SK-N-SH (cell line): ENCODE data around the gene ZNF71. TPM values are rescaled to one million over a fixed set of nuclear protein-coding genes. Genes with fewer than 3 reads are reported as not detected.

Experiments used
- CTCF ChIA-PET: fragments of 300-600, 350-600 bp; formaldehyde crosslinking; extraction: SDS; loops from one replicate; lab custom pipeline; 2021; lab: Yijun Ruan, JAX
- POLR2A ChIA-PET: fragments of 350-600 bp; sonication (Branson Sonifier 250); formaldehyde crosslinking; extraction: SDS; loops from one replicate; lab custom pipeline; 2020; ENCODE audit warnings: antibody characterized with exemption, inconsistent platforms; lab: Yijun Ruan, JAX
- DNase-seq: peaks from one replicate; pipeline ENCODE4 v3.0.0; 2012
- H2AFZ ChIP-seq: fragments of 200-600 bp; sonication (generic); 2 replicates; pipeline ENCODE4 v1.8.1; 2016; ENCODE audit warnings: antibody characterized with exemption, mild to moderate bottlenecking, low read depth
- H3F3A ChIP-seq: fragments of 200-600 bp; sonication (generic); replicated peaks from 2 replicates; pipeline ENCODE3; 2016; ENCODE audit warnings: antibody characterized with exemption, mild to moderate bottlenecking; ENCODE audit not compliant: insufficient read depth
- H3K27ac ChIP-seq, 2 experiments: fragments of 200-500 bp in 1 of 2; fragments of 200-600 bp in 1 of 2; sonication (Bioruptor generic) in 1 of 2; sonication (generic), shearing (Covaris generic) in 1 of 2; 2 replicates each; pipeline versions ENCODE4 v1.5.1 to v1.6.1; 2014 to 2016; ENCODE audit warnings: low read depth in 2 of 2, inconsistent platforms in 1 of 2, low read length in 1 of 2, mild to moderate bottlenecking in 1 of 2, mixed read lengths in 1 of 2
- H3K27me3 ChIP-seq: fragments of 200-600 bp; sonication (generic), shearing (Covaris generic); 2 replicates; pipeline ENCODE4 v1.6.1; 2016; ENCODE audit warnings: mixed run types; ENCODE audit not compliant: insufficient read depth
- H3K36me3 ChIP-seq, 2 experiments: fragments of 200-500 bp in 1 of 2; fragments of 200-600 bp in 1 of 2; sonication (Bioruptor generic) in 1 of 2; sonication (generic) in 1 of 2; replicated peaks in 1 of 2; 2 replicates each; pipeline versions ENCODE3 to v1.5.1; 2014 to 2016; ENCODE audit warnings: low read length in 1 of 2, mild to moderate bottlenecking in 1 of 2; ENCODE audit not compliant: insufficient read depth in 2 of 2, control insufficient read depth in 1 of 2
- H3K4me1 ChIP-seq, 2 experiments: fragments of 200-500 bp in 1 of 2; fragments of 200-600 bp in 1 of 2; sonication (Bioruptor generic) in 1 of 2; sonication (generic), shearing (Covaris generic) in 1 of 2; 2 replicates each; pipeline versions ENCODE4 v1.5.1 to v1.6.1; 2014 to 2016; ENCODE audit warnings: low read depth in 1 of 2, low read length in 1 of 2, mixed run types in 1 of 2; ENCODE audit not compliant: insufficient read depth in 2 of 2, control insufficient read depth in 1 of 2
- H3K4me2 ChIP-seq: fragments of 200-600 bp; sonication (generic), shearing (Covaris generic); 2 replicates; pipeline ENCODE4 v1.6.1; 2017; ENCODE audit warnings: mixed run types
- H3K4me3 ChIP-seq, 2 experiments: fragments of 200-500 bp in 1 of 2; fragments of 200-600 bp in 1 of 2; sonication (Bioruptor generic) in 1 of 2; sonication (generic), shearing (Covaris generic) in 1 of 2; 2 replicates each; pipeline versions ENCODE4 v1.5.1 to v1.8.1; 2014 to 2016; ENCODE audit warnings: low read depth in 2 of 2, inconsistent platforms in 1 of 2, low read length in 1 of 2, mild to moderate bottlenecking in 1 of 2, mixed read lengths in 1 of 2, moderate library complexity in 1 of 2
- H3K79me2 ChIP-seq: fragments of 200-600 bp; sonication (generic); 2 replicates; pipeline ENCODE4 v1.8.1; 2017; ENCODE audit warnings: mild to moderate bottlenecking; ENCODE audit not compliant: insufficient read depth
- H3K9ac ChIP-seq: fragments of 200-600 bp; sonication (generic); 2 replicates; pipeline ENCODE4 v1.6.1; 2017; ENCODE audit warnings: mixed run types
- H3K9me2 ChIP-seq: fragments of 200-600 bp; sonication (generic); 2 replicates; pipeline ENCODE4 v1.6.1; 2017; ENCODE audit warnings: mixed run types
- H3K9me3 ChIP-seq: fragments of 200-600 bp; sonication (generic); 2 replicates; pipeline ENCODE4 v1.6.1; 2017; ENCODE audit warnings: mixed run types, mild to moderate bottlenecking, moderate library complexity
- H4K20me1 ChIP-seq: fragments of 200-600 bp; sonication (generic); 2 replicates; pipeline ENCODE4 v1.6.1; 2017; ENCODE audit warnings: mild to moderate bottlenecking, mixed run types; ENCODE audit not compliant: insufficient read depth
- CHD2 ChIP-seq: fragments of 150-350 bp; IDR thresholded peaks from 2 replicates; pipeline ENCODE4 v1.6.1; 2018; ENCODE audit warnings: low read length; ENCODE audit not compliant: partially characterized antibody
- ELF1 ChIP-seq: IDR thresholded peaks from 2 replicates; pipeline ENCODE4 v1.4.0; 2012
- FOXJ3 ChIP-seq: sonication (generic); formaldehyde crosslinking; IDR thresholded peaks from 2 replicates; pipeline ENCODE4 v1.5.1; 2020; ENCODE audit warnings: mild to moderate bottlenecking, missing genetic modification reagents
- GABPA ChIP-seq: IDR thresholded peaks from 2 replicates; pipeline ENCODE4 v1.4.0; 2012; ENCODE audit warnings: low read depth, mild to moderate bottlenecking
- GATA2 ChIP-seq: sonication (generic); formaldehyde crosslinking; IDR thresholded peaks from 2 replicates; pipeline ENCODE4 v1.5.0; 2020; ENCODE audit warnings: mild to moderate bottlenecking, missing genetic modification reagents
- JUND ChIP-seq: IDR thresholded peaks from 2 replicates; pipeline ENCODE4 v1.4.0; 2012
- MEF2A ChIP-seq: IDR thresholded peaks from 2 replicates; pipeline ENCODE4 v1.4.0; 2012; ENCODE audit warnings: low read depth, borderline replicate concordance
- MXI1 ChIP-seq: IDR thresholded peaks from 2 replicates; pipeline ENCODE4 v1.6.1; 2012; ENCODE audit warnings: mild to moderate bottlenecking, low read depth, low read length, improper control_type of control experiment
- NRF1 ChIP-seq: IDR thresholded peaks from 2 replicates; pipeline ENCODE4 v1.6.1; 2012; ENCODE audit warnings: low read depth, mild to moderate bottlenecking, low read length
- PBX3 ChIP-seq: IDR thresholded peaks from 2 replicates; pipeline ENCODE4; 2012
- POLR2AphosphoS5 ChIP-seq: IDR thresholded peaks from 2 replicates; pipeline ENCODE4 v1.6.1; 2012; ENCODE audit warnings: low read depth, low read length
- SIN3A ChIP-seq: IDR thresholded peaks from 2 replicates; pipeline ENCODE4 v1.6.1; 2012; ENCODE audit warnings: low read depth, mild to moderate bottlenecking, low read length, moderate library complexity, borderline replicate concordance
- TCF12 ChIP-seq: IDR thresholded peaks from 2 replicates; pipeline ENCODE4 v1.4.0; 2012
- YY1 ChIP-seq: IDR thresholded peaks from 2 replicates; pipeline ENCODE4 v1.4.0; 2012; ENCODE audit warnings: low read depth, mild to moderate bottlenecking
- ZBTB33 ChIP-seq: IDR thresholded peaks from 2 replicates; pipeline ENCODE4 v1.4.0; 2012; ENCODE audit warnings: low read depth, borderline replicate concordance
- WGBS: methylation state at CpG from one replicate; pipeline ENCODE4 v1.1.6; 2017; ENCODE audit warnings: low lambda C conversion rate; 5-methylcytosine and 5-hydroxymethylcytosine counted together
- polyA plus RNA-seq, 3 experiments: library from polyadenylated mRNA; depleted of rRNA; stranded (reverse); fragments of >200 nt; gene quantifications; 2 replicates each; pipeline ENCODE4 v1.2.3, GENCODE V29; 2012
- TF ChIP-seq, protein P1 (sequence below): IDR thresholded peaks from 2 replicates; pipeline ENCODE4 v1.4.0; 2012; ENCODE audit warnings: low read depth, borderline replicate concordance
- TF ChIP-seq, protein P2 (sequence below): fragments of 150-350 bp; IDR thresholded peaks from 2 replicates; pipeline ENCODE4 v1.6.1; 2016; ENCODE audit warnings: mild to moderate bottlenecking, low read depth, low read length

ZNF71 gene
- polyA plus RNA-seq, 1 of the 3 experiments (the other 2 are of a cell fraction), result 6.3 TPM

GRCh38 chr19:56670401-56670960 lies 75.4 kb downstream of the ZNF71 start:
- POLR2A ChIA-PET, result no interaction called here

GRCh38 chr19:56670961-56671612 lies 76.0 kb downstream of the ZNF71 start:
- TF ChIP-seq JUND, result no peak
- TF ChIP-seq PBX3, result no peak
- no peak for TF ChIP-seq ZBTB33
- no peak for TF ChIP-seq NRF1
- TF ChIP-seq, protein P1, sequence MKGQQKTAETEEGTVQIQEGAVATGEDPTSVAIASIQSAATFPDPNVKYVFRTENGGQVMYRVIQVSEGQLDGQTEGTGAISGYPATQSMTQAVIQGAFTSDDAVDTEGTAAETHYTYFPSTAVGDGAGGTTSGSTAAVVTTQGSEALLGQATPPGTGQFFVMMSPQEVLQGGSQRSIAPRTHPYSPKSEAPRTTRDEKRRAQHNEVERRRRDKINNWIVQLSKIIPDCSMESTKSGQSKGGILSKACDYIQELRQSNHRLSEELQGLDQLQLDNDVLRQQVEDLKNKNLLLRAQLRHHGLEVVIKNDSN, result no peak
- TF ChIP-seq GATA2 (CRISPR knock-in tag), result no peak
- TF ChIP-seq YY1, result no peak
- no peak for TF ChIP-seq MXI1
- no peak for TF ChIP-seq MEF2A
- TF ChIP-seq GABPA, result no peak
- TF ChIP-seq CHD2, result no peak
- TF ChIP-seq FOXJ3 (CRISPR knock-in tag), result no peak
- no peak for TF ChIP-seq ELF1
- TF ChIP-seq POLR2AphosphoS5, result no peak
- no peak for TF ChIP-seq TCF12
- TF ChIP-seq SIN3A, result no peak
- TF ChIP-seq, all 33 proteins: peak for 0
- DNase-seq, result no peak
- Histone ChIP-seq H3K4me2 (no peak overlapping the region), H3K27ac (no peak overlapping the region; a peak in 1 of 4 replicates), H4K20me1 (no peaks in the 10 kb centered on the region), H2AFZ (no peak overlapping the region), H3F3A (no peaks in the 10 kb centered on the region), H3K36me3 (no peaks in the 10 kb centered on the region), H3K4me3 (peak overlapping the region in 1 of 2 experiments; percentile 51; a peak in 2 of 4 replicates), H3K79me2 (no peaks in the 10 kb centered on the region), H3K9me3 (no peaks in the 10 kb centered on the region), H3K9ac (no peak overlapping the region), H3K9me2 (no peaks in the 10 kb centered on the region), H3K4me1 (peaks cover 0 to 11% of the 10 kb centered on the region in 2 experiments; a peak in 1 of 4 replicates), H3K27me3 (no peaks in the 10 kb centered on the region)
- CTCF ChIA-PET, result interaction anchor here (1.8 kb wide), 1 partner anchor 55 kb away, joined by 5 read pairs; no protein-coding TSS in a partner anchor
- WGBS, result 38% methylated on average over 19 of the region's 35 CpGs
- POLR2A ChIA-PET, result no interaction called here

More at GRCh38 chr19:56670401-56670960, 75.4 kb downstream of the ZNF71 start:
- TF ChIP-seq MXI1, result no peak
- TF ChIP-seq NRF1, result no peak
- TF ChIP-seq, protein P2, sequence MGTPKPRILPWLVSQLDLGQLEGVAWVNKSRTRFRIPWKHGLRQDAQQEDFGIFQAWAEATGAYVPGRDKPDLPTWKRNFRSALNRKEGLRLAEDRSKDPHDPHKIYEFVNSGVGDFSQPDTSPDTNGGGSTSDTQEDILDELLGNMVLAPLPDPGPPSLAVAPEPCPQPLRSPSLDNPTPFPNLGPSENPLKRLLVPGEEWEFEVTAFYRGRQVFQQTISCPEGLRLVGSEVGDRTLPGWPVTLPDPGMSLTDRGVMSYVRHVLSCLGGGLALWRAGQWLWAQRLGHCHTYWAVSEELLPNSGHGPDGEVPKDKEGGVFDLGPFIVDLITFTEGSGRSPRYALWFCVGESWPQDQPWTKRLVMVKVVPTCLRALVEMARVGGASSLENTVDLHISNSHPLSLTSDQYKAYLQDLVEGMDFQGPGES, result no peak
- no peaks in the 10 kb centered on the region for H3K27me3 ChIP-seq
- no peaks in the 10 kb centered on the region for H4K20me1 ChIP-seq
- CTCF ChIA-PET, result no interaction called here
- H3K4me2 ChIP-seq, result no peak overlapping the region
- H3K9me2 ChIP-seq, result no peaks in the 10 kb centered on the region
- H3K4me3 ChIP-seq, result peak overlapping the region in 1 of 2 experiments; percentile 51; a peak in 1 of 4 replicates
- H2AFZ ChIP-seq, result no peak overlapping the region
- H3K4me1 ChIP-seq, result peaks cover 0 to 11% of the 10 kb centered on the region in 2 experiments; a peak in 1 of 4 replicates
- no peak overlapping the region for H3K9ac ChIP-seq
- H3K27ac ChIP-seq, result no peak overlapping the region
- DNase-seq, result no peak
- 40% methylated on average over 6 of the region's 17 CpGs for WGBS
- H3K79me2 ChIP-seq, result no peaks in the 10 kb centered on the region
- H3K9me3 ChIP-seq, result no peaks in the 10 kb centered on the region
- no peaks in the 10 kb centered on the region for H3F3A ChIP-seq
- H3K36me3 ChIP-seq, result no peaks in the 10 kb centered on the region
